ENCODE data around the gene TSPAN31. TPM values are rescaled to one million over a fixed set of nuclear protein-coding genes. Genes with fewer than 3 reads are reported as not detected.

TSPAN31 gene
- total RNA-seq, 1 donor from 2014 or later = 27.5 TPM

DNA sequence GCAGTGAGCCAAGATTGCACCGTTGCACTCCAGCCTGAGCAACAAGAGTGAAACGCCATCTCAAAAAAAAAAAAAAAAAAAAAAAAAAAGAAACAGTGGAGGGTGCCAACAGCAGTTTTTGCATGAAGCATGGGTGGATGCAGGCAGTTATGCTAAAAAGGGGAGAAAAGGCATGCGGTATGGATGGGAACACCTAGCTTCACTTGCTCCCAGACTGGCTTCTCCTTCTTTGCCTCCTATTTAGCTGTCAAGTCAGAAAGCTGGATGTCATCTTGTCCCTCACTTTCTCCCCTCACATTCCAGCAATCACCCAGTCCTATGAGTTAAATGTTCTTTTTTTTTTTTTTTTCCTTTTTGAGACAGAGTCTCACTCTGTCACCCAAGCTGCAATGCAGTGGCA lies 30.2 kb downstream of the TSPAN31 start:
- ATAC-seq (ENCODE audit: poor library complexity) = no peak
- intact Hi-C loops (cut with DNase I) = no loop called here

GRCh38 chr12:57775563-57776246 lies 30.9 kb downstream of the TSPAN31 start:
- ATAC-seq (ENCODE audit: poor library complexity) (no peak), DNase-seq (no peak)
- intact Hi-C loops (cut with DNase I) = no loop called here

More for the DNA sequence above, 30.2 kb downstream of the TSPAN31 start:
- DNase-seq = no peak

- intact Hi-C loops (cut with DNase I) = no loop called here
- ATAC-seq (ENCODE audit: poor library complexity) (no peak), DNase-seq (no peak)
Measured at GRCh38 chr12:57776247-57776587, 31.4 kb downstream of the TSPAN31 start.

GRCh38 chr12:57777367-57777766 lies 32.5 kb downstream of the TSPAN31 start:
- ATAC-seq (ENCODE audit: poor library complexity) (no peak), DNase-seq (no peak)
- intact Hi-C loops (cut with DNase I) = no loop called here

GRCh38 chr12:57777911-57778310 lies 33.1 kb downstream of the TSPAN31 start:
- intact Hi-C loops (cut with DNase I) = no loop called here
- DNase-seq = no peak
- ATAC-seq (ENCODE audit: poor library complexity) = no peak

DNA sequence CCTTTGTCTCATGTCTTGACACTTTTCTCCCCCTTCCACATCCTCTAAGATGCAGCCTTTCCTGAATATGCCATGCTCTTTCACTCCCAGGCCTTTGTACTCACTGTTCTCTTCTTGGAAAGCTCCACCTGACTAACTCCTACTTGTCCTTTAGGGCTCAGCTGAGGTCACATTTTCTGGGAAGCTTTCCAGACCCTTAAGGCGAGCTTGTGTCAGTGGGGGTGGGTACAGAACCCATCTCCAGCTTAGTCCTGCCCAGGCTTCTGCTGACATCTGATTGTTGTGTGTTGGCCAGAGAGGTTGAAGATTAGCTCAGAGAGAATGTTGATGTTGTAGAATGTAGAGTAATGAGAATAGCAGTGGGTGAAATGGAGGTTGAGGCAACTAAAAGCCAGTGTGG lies 34.9 kb downstream of the TSPAN31 start:
- ATAC-seq (ENCODE audit: poor library complexity) = no peak
- intact Hi-C loops (cut with DNase I) = no loop called here
- no peak for DNase-seq

- no peak for ATAC-seq (ENCODE audit: poor library complexity)
- DNase-seq = no peak
- intact Hi-C loops (cut with DNase I) = no loop called here
Measured at GRCh38 chr12:57780284-57780897, 35.6 kb downstream of the TSPAN31 start.

GRCh38 chr12:57781244-57781643 lies 36.4 kb downstream of the TSPAN31 start:
- intact Hi-C loops (cut with DNase I) = no loop called here
- ATAC-seq (ENCODE audit: poor library complexity) = no peak

GRCh38 chr12:57781801-57782200 lies 37.0 kb downstream of the TSPAN31 start:
- DNase-seq (no peak), ATAC-seq (ENCODE audit: poor library complexity) (no peak)
- intact Hi-C loops (cut with DNase I) = no loop called here

More at GRCh38 chr12:57781244-57781643, 36.4 kb downstream of the TSPAN31 start:
- no peak for DNase-seq

- no peak for ATAC-seq (ENCODE audit: poor library complexity)
- no peak for DNase-seq
- intact Hi-C loops (cut with DNase I) = no loop called here
Measured at GRCh38 chr12:57782243-57782607, 37.4 kb downstream of the TSPAN31 start.

DNA sequence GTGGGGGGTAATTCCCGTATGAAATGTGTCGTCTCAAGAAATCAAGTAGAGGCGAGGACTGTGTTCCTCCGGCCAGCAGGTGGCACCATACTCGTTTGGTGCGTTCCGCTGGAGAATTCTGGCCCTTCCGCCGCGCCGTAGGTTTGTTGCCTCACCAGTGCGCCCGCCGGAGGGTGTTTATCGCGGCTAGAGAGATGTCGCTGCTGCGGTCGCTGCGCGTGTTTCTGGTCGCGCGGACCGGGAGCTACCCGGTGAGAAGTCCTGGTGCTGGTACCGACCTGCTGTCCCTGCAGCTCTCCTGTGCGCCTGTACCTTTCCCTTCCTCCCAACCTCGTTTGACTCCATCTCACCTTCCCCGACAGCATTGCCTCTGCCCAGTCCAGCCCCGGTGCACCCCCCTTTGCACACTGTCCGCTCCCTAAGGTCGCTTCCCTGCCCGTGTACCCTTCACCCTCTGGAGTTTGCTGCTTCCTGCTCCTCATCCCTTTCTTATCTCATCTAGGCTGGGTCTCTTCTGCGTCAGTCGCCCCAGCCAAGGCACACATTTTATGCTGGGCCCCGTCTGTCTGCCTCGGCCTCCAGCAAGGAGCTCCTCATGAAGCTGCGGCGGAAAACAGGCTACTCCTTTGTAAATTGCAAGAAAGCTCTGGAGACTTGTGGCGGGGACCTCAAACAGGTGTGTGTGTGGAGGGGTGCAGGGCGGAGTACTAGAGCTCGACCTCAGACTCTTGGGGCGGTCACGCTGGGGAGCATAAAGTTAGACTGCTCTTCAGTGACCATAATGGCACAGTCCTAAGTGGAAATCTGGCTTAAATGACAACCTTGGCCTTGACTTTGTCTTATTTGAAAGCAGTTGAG lies 38.0 kb downstream of the TSPAN31 start, which contains the start of gene TSFM:
Gene TSFM, plus strand, starts transcription at position 180 of the 858 bp plus-strand sequence. Its CDS starts 15 bp downstream, at position 195.
- intact Hi-C loops (cut with DNase I) = no loop called here
- ATAC-seq (ENCODE audit: poor library complexity) = peak; percentile 95
- DNase-seq = peak; percentile 99

GRCh38 chr12:57783466-57783801 lies 38.6 kb downstream of the TSPAN31 start:
- no peak for ATAC-seq (ENCODE audit: poor library complexity)
- intact Hi-C loops (cut with DNase I) = no loop called here

DNA sequence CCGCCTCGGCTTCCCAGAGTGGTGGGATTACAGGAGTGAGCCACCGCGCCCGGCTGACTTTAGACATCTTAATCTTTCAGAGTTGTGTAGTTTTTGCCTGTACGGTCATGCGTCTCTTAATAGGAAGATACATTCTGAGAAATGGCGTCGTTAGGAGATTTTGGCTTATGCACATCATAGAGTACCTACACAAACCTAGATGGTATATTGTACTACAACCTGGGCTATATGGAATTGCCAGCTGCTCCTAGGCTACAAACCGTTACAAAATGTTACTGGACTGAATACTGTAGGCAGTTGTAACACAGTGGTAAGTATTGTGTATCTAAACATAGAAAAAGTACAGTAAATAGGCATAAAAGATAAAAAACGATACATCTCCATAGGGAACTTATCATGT lies 39.0 kb downstream of the TSPAN31 start:
- ATAC-seq (ENCODE audit: poor library complexity) (no peak), DNase-seq (no peak)
- intact Hi-C loops (cut with DNase I) = no loop called here

More at GRCh38 chr12:57783466-57783801, 38.6 kb downstream of the TSPAN31 start:
- no peak for DNase-seq

GRCh38 chr12:57793920-57794319 lies 49.1 kb downstream of the TSPAN31 start:
- intact Hi-C loops (cut with DNase I) = no loop called here
- DNase-seq = no peak
- ATAC-seq (ENCODE audit: poor library complexity) = no peak

GRCh38 chr12:57795354-57795753 lies 50.5 kb downstream of the TSPAN31 start:
- intact Hi-C loops (cut with DNase I) = no loop called here
- ATAC-seq (ENCODE audit: poor library complexity) = no peak
- no peak for DNase-seq

GRCh38 chr12:57796996-57797395 lies 52.2 kb downstream of the TSPAN31 start:
- DNase-seq (no peak), ATAC-seq (ENCODE audit: poor library complexity) (no peak)
- intact Hi-C loops (cut with DNase I) = no loop called here

DNA sequence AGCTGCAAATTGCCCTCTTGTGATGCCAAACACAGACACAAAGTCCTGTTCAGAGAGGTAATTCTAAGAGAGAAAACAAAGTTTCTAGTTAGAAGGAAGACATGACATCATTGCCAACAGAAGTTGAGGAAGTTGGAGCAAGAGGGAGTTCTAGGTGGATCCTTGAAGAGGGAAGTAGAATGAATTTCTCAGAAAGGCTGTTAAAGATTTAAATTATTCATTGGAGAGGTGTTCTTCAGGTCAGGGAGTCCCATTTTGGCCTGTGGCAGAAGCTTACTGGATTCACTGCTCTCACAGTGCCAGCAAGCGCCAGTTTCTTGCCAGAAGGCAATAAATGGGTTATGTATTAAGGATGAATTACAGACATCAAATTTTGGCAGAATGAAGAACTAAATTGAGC lies 53.1 kb downstream of the TSPAN31 start:
- intact Hi-C loops (cut with DNase I) = no loop called here
- ATAC-seq (ENCODE audit: poor library complexity) (no peak), DNase-seq (no peak)

All from Right ventricle myocardium superior (tissue), 1 donor.